ENCODE measurements around the gene SSTR5. TPM values are rescaled to one million over a fixed set of nuclear protein-coding genes. Genes with fewer than 3 reads are reported as not detected.

The SSTR5 gene
- total RNA-seq, 4 donors from 2014 or later: 0.37 TPM; not detected in 3

- TF ChIP-seq CTCF (IDR thresholded peaks at IDR 0.05): no peak
- ATAC-seq (ENCODE audit: low FRiP score) (no peak), DNase-seq (ENCODE audit: low spot score) (no peak)
These were observed 6.8 kb downstream of the SSTR5 start for GRCh38 chr16:1079341-1079740.

- TF ChIP-seq CTCF (IDR thresholded peaks at IDR 0.05): no peak
- no peak for ATAC-seq (ENCODE audit: low FRiP score)
- DNase-seq (ENCODE audit: low spot score): no peak
These were observed 7.4 kb downstream of the SSTR5 start for GRCh38 chr16:1079786-1080525.

- no peak for TF ChIP-seq CTCF (IDR thresholded peaks at IDR 0.05)
- no peak for DNase-seq (ENCODE audit: low spot score)
- no peak for ATAC-seq (ENCODE audit: low FRiP score)
These were observed 8.5 kb downstream of the SSTR5 start for GRCh38 chr16:1080801-1081733.

- no peak for TF ChIP-seq CTCF (IDR thresholded peaks at IDR 0.05)
- ATAC-seq (ENCODE audit: low FRiP score) (no peak), DNase-seq (ENCODE audit: low spot score) (no peak)
These were observed 9.3 kb downstream of the SSTR5 start for GRCh38 chr16:1081734-1082265.

- no peak for TF ChIP-seq CTCF (IDR thresholded peaks at IDR 0.05)
- DNase-seq (ENCODE audit: low spot score) (no peak), ATAC-seq (ENCODE audit: low FRiP score) (no peak)
These were observed 9.9 kb downstream of the SSTR5 start for GRCh38 chr16:1082266-1082951.

GRCh38 chr16:1082952-1083675 lies 10.6 kb downstream of the SSTR5 start:
- DNase-seq (ENCODE audit: low spot score) (no peak), ATAC-seq (ENCODE audit: low FRiP score) (no peak)
- no peak for TF ChIP-seq CTCF (IDR thresholded peaks at IDR 0.05)

Data from omental fat pad (tissue), 4 donors.